Posterior vena cava (tissue), 2 donors: ENCODE measurements around the gene SLFNL1. TPM values are rescaled to one million over a fixed set of nuclear protein-coding genes. Genes with fewer than 3 reads are reported as not detected.

ENCODE experiments used
- DNase-seq: peaks from one replicate; pipeline ENCODE4 v3.0.0-alpha.2; 2020; ENCODE audit warnings: low spot score
- intact Hi-C, 2 donors: fragments of 100-400 bp; cut with DNase I; formaldehyde crosslinking; loops; one replicate each; pipeline versions ENCODE4 v1.14.1 to v1.14.2; 2022 to 2023
- long read RNA-seq, 2 donors: library from polyadenylated mRNA; unstranded; transcript quantifications; one replicate each; pipeline ENCODE4 v2.0.0, GENCODE V29; 2020 to 2021
- total RNA-seq, 2 donors: library from RNA; stranded (reverse); fragmentation: NEBNext Ultra II Directional; extraction: Animal tissue kit (Norgen Biotek cat#: 25700); gene quantifications; one replicate each; pipeline ENCODE4 v1.2.1, GENCODE V29; 2021
- donor health status: DM: yes; HTN: yes; CAD: no.
- donor health status: DM: yes; HTN: yes; CAD: no.

SLFNL1 gene
- total RNA-seq: under 1 TPM; 0.14 to 0.38 TPM
- long read RNA-seq, donor 1, partial matches to known transcripts: 0 of 3 reads
- long read RNA-seq, donor 1, other reads (novel, unspliced or antisense): 3 of 3 reads
- long read RNA-seq, donor 2, partial matches to known transcripts: 0 of 12 reads
- long read RNA-seq, donor 2, other reads (novel, unspliced or antisense): 12 of 12 reads

GRCh38 chr1:41021526-41022308 is at the start of gene SLFNL1:
SLFNL1 (minus strand) TSS chr1:41021725; CDS start chr1:41020660, 1,065 bp downstream.
- intact Hi-C loops: no loop called here
- no peak for DNase-seq

GRCh38 chr1:41056907-41057306 is 35.4 kb upstream of the SLFNL1 start:
- intact Hi-C loops: no loop called here
- no peak for DNase-seq

- intact Hi-C loops: no loop called here
- no peak for DNase-seq
These were observed 31.8 kb upstream of the SLFNL1 start for GRCh38 chr1:41053316-41053715.

- intact Hi-C loops: no loop called here
- no peak for DNase-seq
These were observed 29.5 kb upstream of the SLFNL1 start for GRCh38 chr1:41051022-41051421.

- intact Hi-C loops: no loop called here
- DNase-seq: no peak
These were observed 27.0 kb upstream of the SLFNL1 start for GRCh38 chr1:41048540-41048939.

GRCh38 chr1:41046347-41046775 is 24.8 kb upstream of the SLFNL1 start:
- intact Hi-C loops: no loop called here
- no peak for DNase-seq

- DNase-seq: no peak
- intact Hi-C loops: no loop called here
These were observed 24.2 kb upstream of the SLFNL1 start for GRCh38 chr1:41045740-41046139.

GRCh38 chr1:41044187-41044586 is 22.7 kb upstream of the SLFNL1 start:
- intact Hi-C loops: no loop called here
- DNase-seq: no peak

GRCh38 chr1:41041614-41042270 is 20.2 kb upstream of the SLFNL1 start:
- intact Hi-C loops: no loop called here

GRCh38 chr1:41038110-41038509 is 16.6 kb upstream of the SLFNL1 start:
- no peak for DNase-seq
- intact Hi-C loops: loop anchor here in 1 of 2 donors (5.0 kb wide), 1 partner anchor 931 kb away; no protein-coding TSS in a partner anchor

More at GRCh38 chr1:41041614-41042270, 20.2 kb upstream of the SLFNL1 start:
- DNase-seq: no peak

GRCh38 chr1:41037116-41037903 is 15.8 kb upstream of the SLFNL1 start:
- no peak for DNase-seq
- intact Hi-C loops: loop anchor here in 1 of 2 donors (5.0 kb wide), 1 partner anchor 930 kb away; no protein-coding TSS in a partner anchor

- intact Hi-C loops: no loop called here
- DNase-seq: no peak
These were observed 11.7 kb upstream of the SLFNL1 start for GRCh38 chr1:41033272-41033671.

GRCh38 chr1:41032147-41032546 is 10.6 kb upstream of the SLFNL1 start:
- DNase-seq: no peak
- intact Hi-C loops: no loop called here

- no peak for DNase-seq
- intact Hi-C loops: no loop called here
These were observed 9.5 kb upstream of the SLFNL1 start for GRCh38 chr1:41030872-41031616.

- no peak for DNase-seq
- intact Hi-C loops: no loop called here
These were observed 6.6 kb upstream of the SLFNL1 start for GRCh38 chr1:41028034-41028642.

GRCh38 chr1:41025979-41026819 is 4.7 kb upstream of the SLFNL1 start:
- intact Hi-C loops: no loop called here

GRCh38 chr1:41024953-41025352 is 3.4 kb upstream of the SLFNL1 start:
- intact Hi-C loops: no loop called here
- no peak for DNase-seq

More at GRCh38 chr1:41025979-41026819, 4.7 kb upstream of the SLFNL1 start:
- DNase-seq: no peak
